Neural cell (in vitro differentiated cells): Measurements from ENCODE around the gene OGFR. TPM values are rescaled to one million over a fixed set of nuclear protein-coding genes. Genes with fewer than 3 reads are reported as not detected.

Experiments used
- H2AFZ ChIP-seq: fragments of 200-600, 300-800 bp; sonication (generic), shearing (Covaris generic); 2 replicates; pipeline ENCODE4 v1.6.0; 2014; ENCODE audit warnings: low read depth, mild to moderate bottlenecking, antibody characterized with exemption, low read length, moderate library complexity
- H3F3A ChIP-seq: fragments of 200-600 bp; shearing (Covaris generic); 2 replicates; pipeline ENCODE4 v1.6.1; 2016; ENCODE audit warnings: mild to moderate bottlenecking, moderate library complexity, mixed read lengths, antibody characterized with exemption, low read length; ENCODE audit not compliant: insufficient read depth, poor library complexity, severe bottlenecking
- H3K27ac ChIP-seq: fragments of 200-600, 300-800 bp; sonication (generic), shearing (Covaris generic); 2 replicates; pipeline ENCODE4 v1.5.1; 2014; ENCODE audit warnings: mild to moderate bottlenecking, low read length, moderate library complexity
- H3K27me3 ChIP-seq: fragments of 300-800, 200-600 bp; sonication (generic), shearing (Covaris generic); 2 replicates; pipeline ENCODE4 v1.6.0; 2014; ENCODE audit warnings: mild to moderate bottlenecking, low read depth, low read length, moderate library complexity; ENCODE audit not compliant: insufficient read depth
- H3K36me3 ChIP-seq: fragments of 300-800, 200-600 bp; sonication (generic), shearing (Covaris generic); 2 replicates; pipeline ENCODE4 v1.5.1; 2014; ENCODE audit warnings: mild to moderate bottlenecking, antibody characterized with exemption, low read length, moderate library complexity; ENCODE audit not compliant: insufficient read depth
- H3K4me2 ChIP-seq: fragments of 300-800, 200-600 bp; sonication (generic), shearing (Covaris generic); 2 replicates; pipeline ENCODE4 v1.6.0; 2014; ENCODE audit warnings: mild to moderate bottlenecking, low read length
- H3K4me3 ChIP-seq: fragments of 300-800, 200-600 bp; sonication (generic), shearing (Covaris generic); 2 replicates; pipeline ENCODE4 v1.5.1; 2014; ENCODE audit warnings: mild to moderate bottlenecking, low read length, moderate library complexity
- H3K79me2 ChIP-seq: fragments of 200-600 bp; shearing (Covaris generic); replicated peaks from 2 replicates; pipeline ENCODE4 v1.6.0; 2014; ENCODE audit warnings: mild to moderate bottlenecking, low read length, moderate library complexity; ENCODE audit not compliant: insufficient read depth
- H3K9ac ChIP-seq: fragments of 300-800, 200-600 bp; sonication (generic), shearing (Covaris generic); 2 replicates; pipeline ENCODE4 v1.6.1; 2016; ENCODE audit warnings: mild to moderate bottlenecking, low read length, mixed read lengths
- H3K9me2 ChIP-seq: fragments of 200-600 bp; shearing (Covaris generic); 2 replicates; pipeline ENCODE4 v1.6.1; 2016; ENCODE audit warnings: mild to moderate bottlenecking, low read length, mixed read lengths; ENCODE audit not compliant: insufficient read depth
- H3K9me3 ChIP-seq: fragments of 200-600, 300-800 bp; sonication (generic), shearing (Covaris generic); 2 replicates; pipeline ENCODE4 v1.6.1; 2016; ENCODE audit warnings: mild to moderate bottlenecking, mixed run types, low read length, moderate library complexity, mixed read lengths
- H4K20me1 ChIP-seq: fragments of 200-600 bp; shearing (Covaris generic); 2 replicates; pipeline ENCODE4 v1.6.1; 2016; ENCODE audit warnings: mild to moderate bottlenecking, mixed run types; ENCODE audit not compliant: insufficient read depth
- EP300 ChIP-seq: fragments of 450-650 bp; conservative IDR thresholded peaks from 2 replicates; pipeline ENCODE4 v1.6.1; 2014; ENCODE audit warnings: antibody characterized with exemption, mild to moderate bottlenecking, moderate library complexity; ENCODE audit not compliant: poor library complexity, severe bottlenecking
- EZH2 ChIP-seq: fragments of 200-600, 300-800 bp; shearing (Covaris generic), sonication (generic); IDR thresholded peaks from 2 replicates; pipeline ENCODE4 v1.6.1; 2014; ENCODE audit warnings: antibody characterized with exemption, low read length, borderline replicate concordance, mild to moderate bottlenecking; ENCODE audit not compliant: insufficient read depth, poor library complexity, severe bottlenecking
- MXI1 ChIP-seq: fragments of 450-650 bp; conservative IDR thresholded peaks from 2 replicates; pipeline ENCODE4 v1.6.1; 2014; ENCODE audit warnings: antibody characterized with exemption, mild to moderate bottlenecking; ENCODE audit not compliant: poor library complexity, severe bottlenecking
- POLR2AphosphoS5 ChIP-seq: IDR thresholded peaks from 2 replicates; pipeline ENCODE4 v1.6.1; 2012
- RAD21 ChIP-seq: fragments of 450-650 bp; conservative IDR thresholded peaks from 2 replicates; pipeline ENCODE4 v1.6.1; 2014; ENCODE audit warnings: antibody characterized with exemption, mild to moderate bottlenecking, moderate library complexity
- REST ChIP-seq: IDR thresholded peaks from 2 replicates; pipeline ENCODE4 v1.6.1; 2012; ENCODE audit warnings: borderline replicate concordance
- SMC3 ChIP-seq: fragments of 450-650 bp; conservative IDR thresholded peaks from 2 replicates; pipeline ENCODE4 v1.6.1; 2014; ENCODE audit warnings: antibody characterized with exemption, mild to moderate bottlenecking, moderate library complexity; ENCODE audit not compliant: poor library complexity
- TAF1 ChIP-seq: IDR thresholded peaks from 2 replicates; pipeline ENCODE4 v1.6.1; 2012; ENCODE audit warnings: low read depth
- polyA plus RNA-seq: library from polyadenylated mRNA; depleted of rRNA; stranded (reverse); fragments of >200 nt; gene quantifications from 2 replicates; pipeline ENCODE4 v1.2.3, GENCODE V29; 2014
- TF ChIP-seq, protein P1 (sequence below): fragments of 450-650 bp; IDR thresholded peaks from 2 replicates; pipeline ENCODE4 v1.5.1; 2014; ENCODE audit warnings: antibody characterized with exemption, mild to moderate bottlenecking, moderate library complexity; ENCODE audit not compliant: poor library complexity, severe bottlenecking

The OGFR gene
- polyA plus RNA-seq, 1 donor from 2014 or later = 15.6 TPM

GRCh38 chr20:62823688-62824475 is 19.2 kb downstream of the OGFR start:
- no peaks in the 10 kb centered on the region for H3K27me3 ChIP-seq
- no peak for TF ChIP-seq RAD21
- TF ChIP-seq REST = no peak
- no peak for TF ChIP-seq EP300
- TF ChIP-seq, protein P1, sequence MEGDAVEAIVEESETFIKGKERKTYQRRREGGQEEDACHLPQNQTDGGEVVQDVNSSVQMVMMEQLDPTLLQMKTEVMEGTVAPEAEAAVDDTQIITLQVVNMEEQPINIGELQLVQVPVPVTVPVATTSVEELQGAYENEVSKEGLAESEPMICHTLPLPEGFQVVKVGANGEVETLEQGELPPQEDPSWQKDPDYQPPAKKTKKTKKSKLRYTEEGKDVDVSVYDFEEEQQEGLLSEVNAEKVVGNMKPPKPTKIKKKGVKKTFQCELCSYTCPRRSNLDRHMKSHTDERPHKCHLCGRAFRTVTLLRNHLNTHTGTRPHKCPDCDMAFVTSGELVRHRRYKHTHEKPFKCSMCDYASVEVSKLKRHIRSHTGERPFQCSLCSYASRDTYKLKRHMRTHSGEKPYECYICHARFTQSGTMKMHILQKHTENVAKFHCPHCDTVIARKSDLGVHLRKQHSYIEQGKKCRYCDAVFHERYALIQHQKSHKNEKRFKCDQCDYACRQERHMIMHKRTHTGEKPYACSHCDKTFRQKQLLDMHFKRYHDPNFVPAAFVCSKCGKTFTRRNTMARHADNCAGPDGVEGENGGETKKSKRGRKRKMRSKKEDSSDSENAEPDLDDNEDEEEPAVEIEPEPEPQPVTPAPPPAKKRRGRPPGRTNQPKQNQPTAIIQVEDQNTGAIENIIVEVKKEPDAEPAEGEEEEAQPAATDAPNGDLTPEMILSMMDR = no peak
- TF ChIP-seq POLR2AphosphoS5 = no peak
- no peak for TF ChIP-seq SMC3
- no peak for TF ChIP-seq MXI1
- no peak for TF ChIP-seq EZH2
- TF ChIP-seq TAF1 = no peak
- no peaks in the 10 kb centered on the region for H3K9me2 ChIP-seq
- no peak overlapping the region for H2AFZ ChIP-seq
- no peak overlapping the region for H3K9ac ChIP-seq
- no peaks in the 10 kb centered on the region for H3K36me3 ChIP-seq
- H3K27ac ChIP-seq = no peak overlapping the region
- H3K4me2 ChIP-seq = no peak overlapping the region
- no peaks in the 10 kb centered on the region for H3F3A ChIP-seq
- no peaks in the 10 kb centered on the region for H4K20me1 ChIP-seq
- no peaks in the 10 kb centered on the region for H3K79me2 ChIP-seq
- no peak overlapping the region for H3K4me3 ChIP-seq
- no peaks in the 10 kb centered on the region for H3K9me3 ChIP-seq

DNA sequence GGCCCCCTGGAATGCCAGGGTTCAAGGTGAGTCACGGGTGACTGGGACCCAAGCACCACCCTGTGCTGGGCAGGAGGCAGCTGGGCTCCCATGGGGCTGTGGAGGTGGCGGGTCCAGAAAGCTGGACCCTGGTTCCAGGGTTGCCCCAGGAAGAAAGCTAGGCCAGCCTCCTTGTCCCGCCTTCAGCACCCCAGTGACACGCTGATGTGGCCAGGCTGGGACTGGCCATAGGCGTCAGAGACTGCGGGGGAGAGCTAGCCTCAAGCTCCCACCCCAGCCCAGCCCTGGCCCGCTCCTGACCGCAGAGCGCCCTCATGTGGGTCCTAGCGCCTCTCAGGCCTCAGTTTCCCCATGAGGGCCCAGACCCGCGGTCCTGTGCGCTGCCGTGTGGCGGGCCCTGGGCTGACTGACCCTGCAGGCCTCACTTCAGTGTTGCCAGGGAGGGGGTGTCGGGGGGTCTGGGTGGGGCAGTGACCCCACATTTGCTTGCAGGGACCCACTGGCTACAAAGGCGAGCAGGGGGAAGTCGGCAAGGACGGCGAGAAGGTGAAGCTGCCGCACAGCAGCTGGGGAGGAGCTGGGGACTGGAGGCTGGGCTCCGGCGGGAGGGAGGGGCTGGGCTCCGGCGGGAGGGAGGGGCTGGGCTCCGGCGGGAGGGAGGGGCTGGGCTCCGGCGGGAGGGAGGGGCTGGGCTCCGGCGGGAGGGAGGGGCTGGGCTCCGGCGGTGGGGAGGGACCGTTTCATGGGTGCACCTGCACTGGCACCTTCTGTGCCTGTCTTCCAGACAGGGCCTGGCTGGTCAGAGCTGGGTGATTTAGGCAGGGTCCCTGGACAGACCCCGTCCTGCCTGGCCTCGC is 20.1 kb downstream of the OGFR start:
- H2AFZ ChIP-seq = no peak overlapping the region
- H3K36me3 ChIP-seq = no peaks in the 10 kb centered on the region
- H3K9me3 ChIP-seq = no peaks in the 10 kb centered on the region
- no peak overlapping the region for H3K9ac ChIP-seq
- H3K4me2 ChIP-seq = no peak overlapping the region
- no peaks in the 10 kb centered on the region for H4K20me1 ChIP-seq
- no peaks in the 10 kb centered on the region for H3K79me2 ChIP-seq
- no peak for TF ChIP-seq POLR2AphosphoS5
- TF ChIP-seq TAF1 = no peak
- TF ChIP-seq EP300 = no peak
- TF ChIP-seq MXI1 = no peak
- no peak for TF ChIP-seq RAD21
- no peaks in the 10 kb centered on the region for H3K27me3 ChIP-seq
- no peak overlapping the region for H3K4me3 ChIP-seq
- H3K9me2 ChIP-seq = no peaks in the 10 kb centered on the region
- H3F3A ChIP-seq = no peaks in the 10 kb centered on the region
- no peak overlapping the region for H3K27ac ChIP-seq
